Measurements from ENCODE around the gene CMTR2.
"Not testable (repeated sequence)": the region's sequence is repeated elsewhere in the genome, so short reads cannot be mapped to it uniquely, and the experiment has no call there.

Gene CMTR2, protein sequence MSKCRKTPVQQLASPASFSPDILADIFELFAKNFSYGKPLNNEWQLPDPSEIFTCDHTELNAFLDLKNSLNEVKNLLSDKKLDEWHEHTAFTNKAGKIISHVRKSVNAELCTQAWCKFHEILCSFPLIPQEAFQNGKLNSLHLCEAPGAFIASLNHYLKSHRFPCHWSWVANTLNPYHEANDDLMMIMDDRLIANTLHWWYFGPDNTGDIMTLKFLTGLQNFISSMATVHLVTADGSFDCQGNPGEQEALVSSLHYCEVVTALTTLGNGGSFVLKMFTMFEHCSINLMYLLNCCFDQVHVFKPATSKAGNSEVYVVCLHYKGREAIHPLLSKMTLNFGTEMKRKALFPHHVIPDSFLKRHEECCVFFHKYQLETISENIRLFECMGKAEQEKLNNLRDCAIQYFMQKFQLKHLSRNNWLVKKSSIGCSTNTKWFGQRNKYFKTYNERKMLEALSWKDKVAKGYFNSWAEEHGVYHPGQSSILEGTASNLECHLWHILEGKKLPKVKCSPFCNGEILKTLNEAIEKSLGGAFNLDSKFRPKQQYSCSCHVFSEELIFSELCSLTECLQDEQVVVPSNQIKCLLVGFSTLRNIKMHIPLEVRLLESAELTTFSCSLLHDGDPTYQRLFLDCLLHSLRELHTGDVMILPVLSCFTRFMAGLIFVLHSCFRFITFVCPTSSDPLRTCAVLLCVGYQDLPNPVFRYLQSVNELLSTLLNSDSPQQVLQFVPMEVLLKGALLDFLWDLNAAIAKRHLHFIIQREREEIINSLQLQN

DNA sequence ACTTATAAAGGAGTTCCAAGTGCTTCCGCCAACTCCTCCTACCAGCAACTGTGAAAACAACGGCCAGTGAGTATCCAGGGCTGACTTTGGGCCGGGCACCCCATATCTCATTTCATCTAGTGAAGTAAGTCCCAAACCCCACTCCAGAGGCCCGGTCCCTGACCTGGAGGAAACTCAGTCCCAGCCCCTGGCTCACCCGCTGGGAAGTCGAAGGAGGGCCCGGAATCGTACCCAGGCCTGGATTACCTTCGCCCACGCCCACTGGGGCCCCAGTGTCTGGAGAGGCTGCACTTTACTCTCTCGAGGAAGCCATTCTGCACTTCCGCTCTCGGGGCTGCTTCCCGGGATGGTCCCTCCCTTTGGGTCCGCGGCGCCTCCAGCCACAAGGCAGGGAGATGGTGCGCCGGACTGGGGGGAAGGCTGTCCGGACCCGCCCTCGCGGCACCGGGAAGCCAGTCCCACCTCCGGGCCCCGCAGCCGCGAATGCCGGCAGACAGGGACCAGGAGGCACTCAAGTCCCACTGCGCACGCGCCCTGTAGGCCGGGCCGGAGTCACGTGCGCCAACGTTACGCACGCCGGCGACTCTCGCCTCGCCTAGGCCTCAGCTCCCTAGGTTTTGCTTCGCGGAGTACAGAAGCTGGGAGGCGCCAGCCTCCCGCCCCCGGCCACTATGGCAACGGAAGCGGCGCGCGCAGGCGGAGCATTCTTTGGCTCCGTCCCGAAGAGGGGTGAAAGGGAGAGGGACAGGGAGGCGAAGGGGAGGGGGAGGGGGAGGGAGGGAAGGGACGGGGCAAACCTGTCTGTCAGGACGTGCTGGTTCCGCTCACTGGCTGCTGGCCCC lies at the start of gene CMTR2:
Gene CMTR2, minus strand, starts transcription at position 513 of the 842 bp plus-strand sequence. CDS start 3,482 bp downstream, outside the sequence.
- DNase-seq, result peak; percentile 46 to 95 (median 89)

DNA sequence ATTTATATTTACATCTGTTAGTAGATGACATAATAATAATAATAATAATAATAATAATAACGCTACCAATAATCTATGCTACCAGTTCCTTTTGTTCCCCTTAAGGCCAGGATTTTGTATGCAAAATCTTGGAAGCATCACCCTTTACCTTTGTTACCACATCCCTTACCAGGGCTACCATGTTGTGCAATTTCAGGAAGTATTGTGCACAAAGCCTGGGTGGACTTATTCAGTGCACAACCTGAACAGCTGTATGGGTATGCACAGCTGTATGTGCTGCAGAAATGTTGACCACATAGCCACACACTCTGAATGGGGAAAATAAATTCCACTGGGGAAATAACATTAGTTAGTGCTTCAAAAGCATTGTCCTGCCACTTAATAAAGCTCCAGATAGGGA lies 49.4 kb upstream of the CMTR2 start:
- DNase-seq, result no peak

DNA sequence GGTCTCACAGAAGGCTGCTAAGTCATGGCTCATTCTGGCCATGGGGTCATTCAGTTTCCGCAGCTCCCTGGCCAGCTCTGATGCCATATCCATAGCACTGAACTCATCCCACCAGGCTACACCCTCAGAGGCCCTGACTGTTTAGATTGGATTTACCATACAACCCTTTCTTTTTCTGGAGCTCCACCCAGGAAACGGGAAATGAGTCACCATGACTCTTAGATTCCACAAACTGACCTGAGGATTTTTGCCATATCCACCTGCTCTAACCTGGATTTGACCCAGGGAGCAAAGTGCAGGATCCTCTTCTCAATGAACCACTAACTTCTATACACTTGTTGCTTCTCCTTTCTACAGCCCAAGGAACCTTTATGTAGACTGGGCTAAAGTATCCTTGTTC lies 49.0 kb upstream of the CMTR2 start:
- DNase-seq, result no peak

DNA sequence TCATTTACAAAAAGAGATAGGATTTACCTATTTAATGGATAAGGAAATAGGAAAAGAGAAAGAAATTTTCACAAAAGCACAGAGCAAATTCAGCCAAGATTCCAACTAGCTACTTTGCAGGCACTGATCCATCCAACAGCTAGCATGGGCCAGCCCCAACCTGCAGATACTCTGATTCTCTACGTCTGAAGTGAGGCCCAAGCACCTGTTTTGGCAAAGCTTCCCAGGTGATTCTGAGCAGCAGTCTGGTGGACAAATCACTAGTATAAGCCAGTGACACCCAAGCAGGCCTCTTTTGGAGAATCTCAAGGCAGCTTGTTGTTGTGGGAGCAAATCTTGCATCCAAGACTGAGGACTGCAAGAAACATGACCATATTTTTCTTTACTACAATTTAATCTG lies 48.4 kb upstream of the CMTR2 start:
- DNase-seq, result no peak

DNA sequence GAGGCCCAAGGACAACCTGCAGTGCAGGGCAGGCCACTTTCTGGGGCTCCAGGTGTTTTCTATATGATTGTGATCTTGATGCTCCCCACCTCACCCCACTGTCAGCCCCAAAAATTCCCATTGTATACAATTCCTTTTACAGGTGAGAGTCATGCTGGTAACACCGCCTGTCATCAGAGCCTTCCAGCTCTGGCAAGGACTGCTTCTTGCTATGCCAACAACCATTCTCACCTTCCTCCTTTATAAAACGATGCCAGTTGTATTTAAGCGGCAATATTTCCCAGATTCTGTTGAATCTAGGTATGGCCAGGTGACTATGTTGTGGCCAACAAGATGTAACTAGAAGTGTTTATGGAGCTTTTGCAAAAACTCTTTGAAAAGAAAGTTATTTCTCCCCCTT lies 38.9 kb upstream of the CMTR2 start:
- DNase-seq, result peak in 1 of 14 donors; percentile 68

DNA sequence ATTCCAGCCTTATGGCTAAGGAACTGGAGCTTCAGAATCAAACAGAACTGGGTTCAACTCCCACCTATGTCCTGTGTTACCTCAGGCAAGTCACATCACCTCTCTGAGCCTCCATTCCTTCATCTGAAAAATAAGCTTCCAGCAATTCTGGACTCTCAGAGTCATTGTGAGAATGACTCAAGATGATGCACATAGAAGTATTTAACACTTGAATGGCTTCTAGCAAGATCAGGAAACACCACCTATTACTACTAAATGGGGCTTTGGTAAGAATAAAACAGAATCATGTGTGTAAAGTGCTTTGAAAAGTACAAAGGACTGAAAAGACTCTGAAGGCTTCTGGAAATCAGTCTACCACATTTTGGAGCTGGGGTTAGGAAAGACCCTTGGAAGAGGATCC lies 38.5 kb upstream of the CMTR2 start:
- DNase-seq, result no peak

DNA sequence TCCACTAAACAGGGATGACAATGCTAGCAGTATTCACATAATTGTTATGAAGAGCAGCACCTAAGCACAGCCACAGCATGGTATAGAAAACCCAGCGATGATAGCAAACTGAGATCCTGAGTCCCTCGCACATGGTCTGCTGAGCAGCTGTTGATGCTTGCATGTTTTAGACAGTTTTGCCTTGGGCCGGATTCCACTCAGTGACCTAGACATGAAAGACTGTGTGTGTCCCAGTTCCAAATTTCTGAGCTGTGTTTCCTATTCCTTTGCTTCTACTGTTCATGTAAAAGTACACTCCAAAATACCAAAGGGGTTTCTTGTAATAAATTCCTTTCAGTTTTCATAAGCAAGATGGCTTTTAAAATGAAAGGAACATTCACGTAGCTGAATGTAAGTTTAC lies 30.8 kb upstream of the CMTR2 start:
- no peak for DNase-seq

DNA sequence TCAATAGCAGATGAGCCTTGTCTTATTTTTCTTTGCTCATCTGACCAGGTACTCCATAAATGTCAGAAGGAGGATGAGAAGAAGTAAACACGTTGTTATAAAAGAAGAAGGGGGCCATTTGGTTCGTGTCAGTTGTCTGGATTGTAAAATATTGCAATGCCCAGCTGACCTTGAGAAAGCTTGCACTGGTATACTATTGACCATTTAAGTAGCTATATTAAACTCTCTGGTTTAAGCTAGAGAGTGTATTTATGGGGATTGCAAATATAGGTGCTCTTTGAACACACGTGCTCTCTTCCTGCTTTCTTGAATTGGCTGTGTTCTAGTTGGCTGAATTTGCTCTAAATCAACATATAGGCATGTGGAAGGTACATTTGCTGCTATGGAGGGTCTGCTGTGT lies 26.1 kb upstream of the CMTR2 start:
- DNase-seq, result no peak

DNA sequence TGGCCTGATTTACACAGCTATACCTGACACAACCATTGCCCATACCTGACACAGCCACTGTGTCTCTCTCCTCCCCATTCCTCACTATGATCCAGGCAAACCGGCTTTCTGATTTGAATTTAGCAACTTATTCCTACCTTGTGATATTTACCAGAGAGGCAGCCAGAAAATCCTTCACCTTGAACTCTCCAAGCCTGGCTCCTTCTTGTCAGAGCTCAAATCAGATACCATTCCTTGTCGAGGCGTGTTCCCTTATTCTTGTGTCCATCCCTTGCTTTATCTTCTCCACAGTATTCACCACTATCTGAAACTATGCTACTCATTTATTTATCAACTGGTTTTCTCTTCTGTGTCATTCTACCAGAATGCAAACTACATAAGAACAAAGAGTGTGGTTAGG lies 24.4 kb upstream of the CMTR2 start:
- DNase-seq, result not testable (repeated sequence)

DNA sequence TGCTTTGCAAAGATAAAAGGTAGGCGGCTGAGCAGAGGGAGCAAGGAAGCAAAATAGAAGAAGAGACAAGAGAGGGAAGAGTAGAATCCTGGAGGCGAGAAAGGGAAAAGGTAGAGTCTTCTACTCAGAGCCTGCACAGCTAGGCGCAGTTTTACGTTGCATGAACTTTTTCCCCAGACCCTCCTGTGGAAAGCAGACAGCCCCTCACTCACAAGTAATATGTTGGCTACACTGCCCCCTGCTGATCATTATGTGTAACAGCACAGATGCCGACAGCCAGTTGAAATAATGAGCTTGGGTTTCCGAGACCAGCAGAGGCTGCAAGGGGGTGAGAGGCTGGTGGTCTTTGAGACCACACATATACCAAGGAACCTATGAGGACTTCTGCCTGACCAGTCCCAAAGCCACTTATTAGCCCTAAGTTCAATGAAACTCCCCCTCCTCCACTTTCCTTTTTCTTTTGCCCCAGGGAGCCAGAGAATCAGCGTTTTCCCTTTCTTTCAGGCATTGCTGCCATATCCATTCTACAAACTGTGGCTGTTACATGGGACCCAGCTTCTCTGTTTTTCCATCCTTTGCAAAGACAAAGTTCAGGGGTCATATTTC lies 22.5 kb upstream of the CMTR2 start:
- peak in 4 of 14 donors; percentile 1 to 6 (median 4) for DNase-seq

DNA sequence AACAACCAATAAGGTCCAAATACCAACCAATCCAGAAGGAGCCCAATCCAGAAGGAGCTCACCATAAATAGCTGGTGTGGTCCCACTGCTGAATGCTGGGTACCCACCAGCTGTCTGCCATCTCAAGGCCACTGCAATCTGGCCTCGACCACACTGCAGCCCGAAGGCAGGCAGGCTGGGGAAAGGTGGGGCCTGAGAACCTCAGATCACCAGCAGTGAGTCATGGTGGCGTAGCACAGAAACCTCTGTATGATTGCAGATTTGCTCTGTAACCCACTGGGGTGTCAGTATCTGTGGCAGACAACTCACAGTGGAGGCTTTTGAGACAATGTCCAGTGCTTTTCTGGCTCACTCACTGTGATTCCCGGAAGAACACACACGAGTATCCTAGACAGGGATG lies 14.7 kb upstream of the CMTR2 start:
- no peak for DNase-seq

DNA sequence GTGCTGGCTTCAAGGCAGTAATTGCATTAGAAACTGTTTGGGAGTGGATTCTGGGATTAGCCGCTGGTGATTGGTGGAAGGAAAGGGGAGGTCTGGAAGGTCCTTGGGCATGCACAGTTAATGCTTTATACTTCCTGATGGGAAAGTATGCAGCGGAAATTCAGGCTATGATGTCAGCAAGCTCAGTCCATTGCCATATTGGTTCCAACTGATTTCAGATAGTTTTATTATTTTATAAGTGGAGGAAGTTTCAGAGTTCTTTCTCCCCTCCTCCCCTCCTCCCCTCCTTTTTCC lies 8.1 kb upstream of the CMTR2 start:
- no peak for DNase-seq

DNA sequence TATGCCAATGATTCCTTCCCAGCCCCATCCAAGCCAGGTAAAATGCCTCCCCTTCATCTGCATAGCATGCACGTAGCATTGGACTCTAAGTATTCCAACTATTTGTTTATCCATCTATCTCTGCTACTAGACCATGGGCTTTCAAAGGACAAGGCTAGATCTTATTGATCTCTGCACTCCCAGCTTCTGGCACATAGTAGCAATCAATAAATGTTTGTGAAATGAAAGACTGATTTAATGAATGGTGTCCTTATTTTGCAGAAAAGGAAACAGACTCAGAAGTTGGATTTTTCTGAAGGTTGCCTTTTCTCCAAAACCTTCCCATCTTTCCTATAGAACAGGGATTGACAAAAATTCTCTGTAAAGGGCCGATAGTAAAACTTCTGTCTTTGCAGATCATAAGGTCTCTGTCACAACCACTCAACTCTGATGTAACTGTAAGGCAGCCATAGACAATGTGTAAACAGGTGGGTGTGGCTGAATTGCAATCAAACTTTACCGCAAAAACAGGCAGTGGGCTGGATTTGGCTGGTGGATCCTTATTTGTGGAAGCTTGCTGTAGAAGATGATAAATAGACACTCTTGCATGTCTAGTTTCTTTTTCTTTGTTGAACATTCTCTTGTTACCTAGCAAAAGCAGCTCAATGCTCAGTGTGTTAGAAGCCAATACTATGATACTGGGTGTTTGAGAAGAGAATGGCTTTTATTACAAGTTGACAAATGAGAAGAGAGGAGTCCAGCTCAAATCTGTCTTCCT lies 7.6 kb upstream of the CMTR2 start:
- DNase-seq, result no peak

DNA sequence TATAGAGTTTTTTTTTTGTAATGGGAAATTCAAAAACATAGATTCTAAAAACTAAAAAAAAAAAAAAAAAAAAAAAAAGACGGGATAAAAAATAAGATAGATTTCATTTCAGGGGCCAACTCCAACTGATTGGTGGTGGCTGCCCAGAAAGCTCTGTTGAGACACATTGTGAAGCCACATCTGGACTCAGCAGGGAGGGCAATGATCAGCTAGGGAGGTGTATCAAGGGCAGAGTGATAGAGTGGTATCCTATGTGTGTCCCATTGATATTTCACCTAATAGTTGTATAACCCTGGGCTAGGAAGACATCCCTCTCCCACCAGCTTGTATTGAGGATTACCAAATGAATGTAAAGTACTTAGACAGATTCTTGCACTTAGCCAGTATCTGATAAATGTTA lies 6.7 kb upstream of the CMTR2 start:
- DNase-seq, result no peak

DNA sequence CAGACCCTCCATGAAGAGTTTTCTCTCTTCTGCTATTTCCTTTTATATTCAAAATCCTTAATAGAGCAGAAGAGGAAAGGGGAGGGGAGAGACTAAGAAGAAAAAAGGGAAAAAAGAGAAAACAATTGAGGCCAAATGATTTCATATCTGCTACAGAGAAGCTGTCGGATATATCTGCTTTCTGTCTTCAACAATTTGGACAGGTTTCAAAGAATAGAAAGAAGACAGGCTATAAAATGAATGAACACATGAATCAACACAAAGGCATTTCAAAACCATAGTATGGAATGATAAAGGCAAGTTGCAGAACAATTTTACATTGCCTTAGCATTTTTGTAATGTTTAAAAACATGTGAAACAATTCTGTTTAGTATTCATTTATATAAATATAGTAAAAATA lies 4.7 kb upstream of the CMTR2 start:
- DNase-seq, result no peak

DNA sequence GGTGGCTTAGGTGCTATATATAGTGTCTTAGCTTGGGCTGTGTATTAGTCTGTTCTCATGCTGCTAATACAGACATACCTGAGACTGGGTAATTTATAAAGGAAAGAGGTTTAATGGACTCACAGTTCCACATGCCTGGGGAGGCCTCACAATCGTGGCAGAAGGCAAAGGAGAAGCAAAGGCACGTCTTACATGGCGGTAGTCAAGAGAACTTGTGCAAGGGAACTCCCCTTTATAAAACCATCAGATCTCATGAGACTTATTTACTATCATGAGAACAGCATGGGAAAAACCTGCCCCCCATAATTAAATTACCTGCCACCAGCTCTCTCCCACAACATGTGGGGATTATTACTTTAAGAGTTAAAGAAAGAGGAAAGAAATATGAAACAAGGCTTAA lies 2.9 kb upstream of the CMTR2 start:
- DNase-seq, result not testable (repeated sequence)

DNA sequence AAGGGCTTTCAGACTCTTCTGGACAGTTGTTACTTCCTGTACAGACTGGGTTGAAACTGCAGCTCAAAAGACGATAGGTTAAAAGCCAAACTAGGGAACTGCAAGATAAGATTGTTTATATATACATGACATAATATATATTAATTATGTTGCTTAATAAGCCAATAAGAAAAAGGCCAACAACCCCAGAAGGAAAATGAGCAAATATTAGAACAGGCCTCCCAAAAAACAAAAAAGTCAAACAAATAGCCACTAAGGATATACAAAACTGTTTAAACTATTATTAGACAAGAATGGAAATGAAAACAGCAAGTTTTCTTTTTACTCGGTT lies 495 bp upstream of the CMTR2 start:
- no peak for DNase-seq

DNA sequence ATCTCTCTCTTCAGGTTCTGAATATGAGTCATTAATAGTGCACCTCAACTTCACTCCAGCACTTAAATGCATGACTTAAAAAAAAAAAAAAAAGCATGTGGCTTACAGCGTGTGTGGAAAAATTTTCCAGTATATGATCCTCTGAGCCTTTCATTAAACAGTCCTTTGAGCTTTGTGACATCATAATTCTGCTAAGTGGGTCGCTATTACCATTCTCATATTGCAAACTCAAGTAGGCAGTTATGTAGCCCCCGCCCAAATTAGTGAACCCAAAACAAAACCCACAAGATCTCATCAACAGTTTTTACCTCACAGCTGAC lies 672 bp downstream of the CMTR2 start:
- DNase-seq, result no peak

DNA sequence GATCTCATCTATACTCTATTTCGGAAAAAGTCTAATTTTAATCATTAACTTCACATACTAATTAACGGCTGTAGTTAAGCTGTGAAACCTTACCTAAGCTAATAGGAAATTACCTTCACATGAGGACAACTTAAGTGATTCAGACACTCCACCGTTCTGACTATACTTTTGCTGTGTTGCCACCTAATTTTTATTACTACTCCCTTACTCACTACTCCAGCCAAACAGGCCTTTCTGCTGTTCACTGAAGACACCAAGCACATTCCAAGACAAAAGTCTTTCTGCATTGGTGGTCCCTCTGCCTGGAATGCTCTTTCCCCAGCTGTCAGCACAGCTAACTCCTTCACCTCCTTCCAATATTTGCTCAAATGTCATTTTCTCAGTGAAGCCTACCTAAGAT lies 1.3 kb downstream of the CMTR2 start:
- DNase-seq, result no peak

DNA sequence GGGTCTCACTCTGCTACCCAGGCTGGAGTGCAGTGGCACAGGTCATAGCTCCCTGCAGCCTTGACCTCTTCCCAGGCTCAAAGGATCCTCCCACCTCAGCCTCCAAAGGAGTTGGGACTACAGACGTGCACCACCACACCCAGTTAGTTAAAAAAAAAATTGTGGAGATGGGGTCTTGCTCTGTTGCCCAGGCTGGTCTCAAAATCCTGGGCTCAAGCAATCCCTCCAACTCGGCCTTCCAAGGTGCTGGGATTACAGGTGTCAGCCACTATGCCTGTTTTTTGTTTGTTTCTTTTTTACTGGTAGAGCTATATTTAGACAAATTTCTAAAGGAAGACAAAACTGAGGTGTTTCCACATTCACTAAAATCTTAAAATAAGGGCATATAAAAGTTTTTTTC lies 1.7 kb downstream of the CMTR2 start:
- DNase-seq, result no peak

DNA sequence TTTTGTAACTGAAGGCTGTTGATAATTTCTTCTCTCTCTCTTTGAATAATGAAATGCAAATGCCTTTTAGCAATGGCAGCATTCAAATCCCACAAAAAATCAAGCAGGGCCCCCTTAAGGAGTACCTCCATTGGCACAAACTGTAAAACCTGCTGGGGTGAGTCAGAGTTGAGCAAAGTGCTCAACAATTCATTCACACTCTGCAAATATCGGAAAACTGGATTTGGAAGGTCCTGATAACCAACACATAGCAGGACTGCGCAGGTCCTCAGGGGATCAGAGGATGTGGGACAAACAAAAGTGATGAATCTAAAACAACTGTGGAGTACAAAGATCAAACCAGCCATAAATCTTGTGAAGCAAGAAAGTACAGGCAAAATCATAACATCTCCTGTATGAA lies 5.6 kb downstream of the CMTR2 start:
- no peak for DNase-seq

DNA sequence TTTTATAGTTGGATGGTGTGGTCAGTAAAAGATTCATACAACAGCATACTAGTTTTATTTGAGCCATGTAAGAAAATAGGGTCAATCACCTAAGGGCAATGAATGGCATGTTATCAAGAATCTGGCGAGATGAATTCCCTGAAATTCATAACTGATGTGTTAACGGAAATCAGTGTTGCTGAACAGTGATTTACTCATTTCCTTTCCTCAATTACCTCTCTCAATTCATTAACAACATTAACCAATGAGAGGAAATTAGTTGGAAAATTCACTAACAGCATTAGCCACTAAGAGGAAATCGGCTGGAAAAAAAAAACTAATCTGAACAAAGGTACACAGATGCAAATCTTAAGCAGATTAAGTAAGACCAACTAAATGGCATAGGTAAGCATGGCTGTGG lies 6.3 kb downstream of the CMTR2 start:
- DNase-seq, result no peak
